Suprapubic skin (tissue), 4 donors: Measurements from ENCODE around the gene DGUOK. TPM values are rescaled to one million over a fixed set of nuclear protein-coding genes. Genes with fewer than 3 reads are reported as not detected.
"Not testable (repeated sequence)": the region's sequence is repeated elsewhere in the genome, so short reads cannot be mapped to it uniquely, and the experiment has no call there.

Experiments used
- DNase-seq, 2 donors: peaks; one replicate each; pipeline ENCODE4 v3.0.0-alpha.2; 2019; ENCODE audit warnings: low spot score in 2 of 2
- H3K27ac ChIP-seq: fragments of 200-600 bp; sonication (generic); one replicate; pipeline ENCODE4 v1.5.1; 2019
- H3K27me3 ChIP-seq: fragments of 200-600 bp; sonication (generic); one replicate; pipeline ENCODE4 v1.5.1; 2019
- H3K36me3 ChIP-seq: fragments of 200-600 bp; sonication (generic); one replicate; pipeline ENCODE4 v1.5.1; 2019
- H3K4me1 ChIP-seq: fragments of 200-600 bp; sonication (generic); one replicate; pipeline ENCODE4 v1.5.1; 2019
- H3K4me3 ChIP-seq: fragments of 200-600 bp; sonication (generic); one replicate; pipeline ENCODE4 v1.5.1; 2019; ENCODE audit warnings: mild to moderate bottlenecking
- H3K9me3 ChIP-seq: fragments of 200-600 bp; sonication (generic); one replicate; pipeline ENCODE4 v1.5.1; 2019
- EP300 ChIP-seq: sonication (generic); formaldehyde crosslinking; IDR thresholded peaks from one replicate; pipeline ENCODE4 v1.6.1; 2017; ENCODE audit warnings: antibody characterized with exemption
- POLR2A ChIP-seq, 2 donors: fragments of 450-650 bp; IDR thresholded peaks; one replicate each; pipeline ENCODE4 v1.6.1; 2017; ENCODE audit warnings: antibody characterized with exemption in 2 of 2, mild to moderate bottlenecking in 2 of 2, moderate library complexity in 2 of 2
- POLR2AphosphoS5 ChIP-seq, 3 donors: sonication (generic); formaldehyde crosslinking; IDR thresholded peaks; one replicate each; pipeline ENCODE4 v1.6.1; 2017; ENCODE audit warnings: antibody characterized with exemption in 3 of 3
- WGBS: methylation state at CpG from one replicate; pipeline ENCODE4 v1.1.5; 2018; 5-methylcytosine and 5-hydroxymethylcytosine counted together
- total RNA-seq, 4 donors: library from RNA; depleted of rRNA; stranded (reverse); fragments of >200 nt; gene quantifications; one replicate each; pipeline ENCODE4 v1.1.0, GENCODE V29; 2016
- TF ChIP-seq, protein P1 (sequence below), 2 donors: fragments of 200-600 bp in 1 of 2; fragments of 450-650 bp in 1 of 2; sonication (generic) in 1 of 2; IDR thresholded peaks; one replicate each; pipeline ENCODE4 v1.5.1; 2016 to 2019; ENCODE audit warnings: antibody characterized with exemption in 2 of 2, mild to moderate bottlenecking in 1 of 2, moderate library complexity in 1 of 2

Gene DGUOK
- 10 to 100 TPM; 26.2 to 74.9 (median 48.1) TPM for total RNA-seq

DNA sequence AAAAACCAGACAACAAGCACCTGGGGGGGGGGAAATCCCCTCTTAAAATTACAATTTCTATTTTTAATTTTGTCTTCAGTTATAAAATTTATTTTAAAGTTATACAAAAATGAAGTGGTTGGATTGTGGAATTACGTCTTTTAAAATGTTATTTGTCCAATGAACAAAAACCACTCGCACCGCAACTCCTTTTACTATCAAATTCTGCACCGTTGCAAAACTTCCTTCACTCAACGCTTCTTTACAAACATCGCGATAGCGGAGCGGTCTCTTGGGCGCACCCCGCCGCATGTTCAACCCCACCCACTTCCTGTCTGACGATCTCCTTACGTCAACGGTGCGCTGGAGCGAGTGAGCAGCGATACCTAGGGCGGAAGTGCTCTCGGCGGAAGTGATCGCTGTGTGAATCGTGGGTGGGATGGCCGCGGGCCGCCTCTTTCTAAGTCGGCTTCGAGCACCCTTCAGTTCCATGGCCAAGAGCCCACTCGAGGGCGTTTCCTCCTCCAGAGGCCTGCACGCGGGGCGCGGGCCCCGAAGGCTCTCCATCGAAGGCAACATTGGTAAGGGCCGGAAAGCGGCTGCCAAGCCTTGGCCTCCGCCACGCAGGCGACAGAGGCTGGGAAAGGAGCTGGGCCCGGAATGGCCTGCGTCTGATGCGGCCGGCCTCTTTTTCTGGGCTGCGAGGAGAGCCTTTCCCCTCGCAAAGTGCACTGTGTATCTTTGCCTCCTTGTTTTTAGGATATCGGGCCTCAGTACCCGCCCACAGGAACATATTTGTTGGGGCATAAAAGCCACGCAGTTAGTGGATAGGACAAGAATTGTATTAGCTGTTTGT is at the start of gene DGUOK:
DGUOK (plus strand) TSS at position 388 of the 835 bp plus-strand sequence; CDS start at position 419, 31 bp downstream.
- peaks cover 44% of the 10 kb centered on the region for H3K4me1 ChIP-seq

DNA sequence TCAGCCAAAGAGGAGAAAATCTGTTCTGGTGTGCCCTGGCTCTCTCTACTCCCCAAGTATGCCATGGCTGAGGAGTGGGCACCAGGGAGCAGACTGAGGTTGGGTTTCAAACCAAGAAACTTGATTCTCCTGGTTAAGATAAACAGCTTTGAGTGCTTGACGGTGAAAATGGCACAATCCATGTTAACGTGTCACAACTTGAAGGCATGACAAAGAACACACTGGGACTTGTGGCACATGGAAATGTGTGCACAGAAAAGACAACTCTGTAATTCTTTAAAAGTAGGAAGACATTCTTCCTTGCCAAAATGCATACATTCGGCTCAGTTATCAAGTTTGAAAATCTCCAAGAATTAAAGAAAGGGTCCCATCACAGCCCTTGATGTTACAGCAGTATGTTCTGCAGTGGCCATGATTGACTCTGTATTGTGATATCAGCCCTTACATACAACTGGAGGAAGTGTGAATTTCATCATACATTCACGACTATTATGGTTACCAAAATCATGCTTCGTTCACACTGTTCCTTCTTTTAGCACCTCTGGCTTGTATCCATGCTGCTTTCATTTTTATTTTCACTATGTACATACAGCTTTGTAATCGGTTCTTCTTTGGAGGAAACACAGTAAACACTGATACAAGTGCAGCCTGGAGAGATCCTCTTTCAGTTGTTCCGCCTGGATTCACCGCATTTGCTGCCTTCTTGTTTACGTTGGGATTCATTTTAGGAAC is 49.4 kb upstream of the DGUOK start:
- WGBS: 46% methylated on average over 9 of the region's 9 CpGs
- Histone ChIP-seq H3K9me3 (no peaks in the 10 kb centered on the region), H3K27ac (no peak overlapping the region), H3K4me1 (peaks cover 6% of the 10 kb centered on the region), H3K4me3 (no peak overlapping the region), H3K27me3 (no peaks in the 10 kb centered on the region), H3K36me3 (peaks cover 5% of the 10 kb centered on the region)
- DNase-seq: no peak
- no peak for TF ChIP-seq POLR2A (IDR thresholded peaks at IDR 0.05)
- TF ChIP-seq POLR2AphosphoS5 (IDR thresholded peaks at IDR 0.05): no peak
- TF ChIP-seq EP300: no peak
- TF ChIP-seq, protein P1, sequence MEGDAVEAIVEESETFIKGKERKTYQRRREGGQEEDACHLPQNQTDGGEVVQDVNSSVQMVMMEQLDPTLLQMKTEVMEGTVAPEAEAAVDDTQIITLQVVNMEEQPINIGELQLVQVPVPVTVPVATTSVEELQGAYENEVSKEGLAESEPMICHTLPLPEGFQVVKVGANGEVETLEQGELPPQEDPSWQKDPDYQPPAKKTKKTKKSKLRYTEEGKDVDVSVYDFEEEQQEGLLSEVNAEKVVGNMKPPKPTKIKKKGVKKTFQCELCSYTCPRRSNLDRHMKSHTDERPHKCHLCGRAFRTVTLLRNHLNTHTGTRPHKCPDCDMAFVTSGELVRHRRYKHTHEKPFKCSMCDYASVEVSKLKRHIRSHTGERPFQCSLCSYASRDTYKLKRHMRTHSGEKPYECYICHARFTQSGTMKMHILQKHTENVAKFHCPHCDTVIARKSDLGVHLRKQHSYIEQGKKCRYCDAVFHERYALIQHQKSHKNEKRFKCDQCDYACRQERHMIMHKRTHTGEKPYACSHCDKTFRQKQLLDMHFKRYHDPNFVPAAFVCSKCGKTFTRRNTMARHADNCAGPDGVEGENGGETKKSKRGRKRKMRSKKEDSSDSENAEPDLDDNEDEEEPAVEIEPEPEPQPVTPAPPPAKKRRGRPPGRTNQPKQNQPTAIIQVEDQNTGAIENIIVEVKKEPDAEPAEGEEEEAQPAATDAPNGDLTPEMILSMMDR (IDR thresholded peaks at IDR 0.05): no peak

More for the DNA sequence above, at the start of gene DGUOK:
- peak within 1 kb of the TSS; percentile 63 for H3K4me3 ChIP-seq
- peak within 1 kb of the TSS; percentile 90 for H3K27ac ChIP-seq
- no peaks in the 10 kb centered on the region for H3K36me3 ChIP-seq
- no peaks in the 10 kb centered on the region for H3K9me3 ChIP-seq
- 1% methylated on average over 33 of the region's 50 CpGs for WGBS
- TF ChIP-seq, protein P1 (IDR thresholded peaks at IDR 0.05): no peak
- TF ChIP-seq POLR2AphosphoS5 (IDR thresholded peaks at IDR 0.05): peak; percentile 95 to 97 (median 96)
- peak; percentile 57 to 96 for TF ChIP-seq POLR2A (IDR thresholded peaks at IDR 0.05)
- no peaks in the 10 kb centered on the region for H3K27me3 ChIP-seq
- peak; percentile 98 to 99 for DNase-seq

DNA sequence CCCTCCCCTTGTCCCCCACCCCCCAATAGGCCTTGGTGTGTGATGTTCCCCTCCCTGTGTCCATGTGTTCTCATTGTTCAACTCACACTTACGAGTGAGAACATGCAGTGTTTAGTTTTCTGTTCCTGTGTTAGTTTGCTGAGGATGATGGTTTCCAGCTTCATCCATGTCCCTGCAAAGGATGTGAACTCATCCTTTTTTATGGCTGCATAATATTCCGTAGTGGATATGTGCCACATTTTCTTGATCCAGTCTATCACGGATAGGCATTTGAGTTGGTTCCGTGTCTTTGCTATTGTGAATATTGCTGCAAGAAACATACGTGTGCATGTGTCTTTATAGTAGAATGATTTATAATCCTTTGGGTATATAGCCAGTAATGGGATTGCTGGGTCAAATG is 48.7 kb upstream of the DGUOK start:
- not testable (repeated sequence) for H3K9me3 ChIP-seq, H3K27ac ChIP-seq, H3K4me3 ChIP-seq, H3K27me3 ChIP-seq, H3K4me1 ChIP-seq, DNase-seq, H3K36me3 ChIP-seq
- 90% methylated on average over 5 of the region's 5 CpGs for WGBS

DNA sequence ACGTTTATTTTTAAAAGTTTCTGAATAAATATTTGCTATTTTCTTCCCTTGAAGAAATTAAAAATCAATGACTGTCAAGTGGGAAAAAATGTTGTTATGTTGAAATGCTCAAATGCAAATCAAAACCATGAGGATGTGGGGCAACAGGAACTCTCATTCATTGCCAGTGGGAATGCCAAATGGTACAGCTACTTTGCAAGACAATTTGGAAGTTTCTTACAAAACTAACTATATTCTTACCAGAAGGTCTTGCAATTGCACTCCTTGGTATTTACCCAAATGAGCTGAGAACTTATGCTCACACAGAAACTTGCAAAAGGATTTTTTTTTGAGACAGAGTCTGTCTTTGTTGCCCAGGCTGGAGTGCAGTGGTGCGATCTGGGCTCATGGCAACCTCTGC is 41.3 kb upstream of the DGUOK start:
- no peak overlapping the region for H3K4me3 ChIP-seq
- no peaks in the 10 kb centered on the region for H3K36me3 ChIP-seq
- no peaks in the 10 kb centered on the region for H3K27me3 ChIP-seq
- no peak overlapping the region for H3K27ac ChIP-seq
- TF ChIP-seq, protein P1 (IDR thresholded peaks at IDR 0.05): no peak
- TF ChIP-seq EP300 (no peak), POLR2A (IDR thresholded peaks at IDR 0.05) (no peak), POLR2AphosphoS5 (IDR thresholded peaks at IDR 0.05) (no peak)
- no peaks in the 10 kb centered on the region for H3K4me1 ChIP-seq
- no peak for DNase-seq
- WGBS: 50% methylated on average over 2 of the region's 2 CpGs
- H3K9me3 ChIP-seq: no peaks in the 10 kb centered on the region

DNA sequence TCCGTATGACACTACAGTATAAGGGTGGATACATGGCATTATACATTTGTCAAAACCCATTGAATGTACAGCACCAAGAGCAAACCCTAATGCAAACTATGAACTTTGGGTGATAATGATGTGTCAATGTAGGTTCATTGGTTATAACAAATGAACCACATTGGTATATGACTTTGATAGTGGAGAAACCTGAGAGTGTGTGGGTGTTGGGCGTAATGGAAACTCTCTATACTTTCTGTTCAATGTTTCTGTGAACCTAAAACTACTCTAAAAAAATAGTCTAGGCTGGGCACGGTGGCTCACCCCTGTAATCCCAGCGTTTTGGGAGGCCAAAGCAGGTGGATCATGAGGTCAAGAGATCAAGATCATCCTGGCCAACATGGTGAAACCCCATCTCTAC is 40.3 kb upstream of the DGUOK start:
- Histone ChIP-seq H3K27ac (no peak overlapping the region), H3K4me1 (no peaks in the 10 kb centered on the region), H3K36me3 (no peaks in the 10 kb centered on the region), H3K4me3 (no peak overlapping the region), H3K9me3 (no peaks in the 10 kb centered on the region), H3K27me3 (no peaks in the 10 kb centered on the region)
- WGBS: 85% methylated on average over 4 of the region's 4 CpGs
- no peak for DNase-seq
- TF ChIP-seq, protein P1 (IDR thresholded peaks at IDR 0.05): no peak
- no peak for TF ChIP-seq POLR2AphosphoS5 (IDR thresholded peaks at IDR 0.05)
- no peak for TF ChIP-seq POLR2A (IDR thresholded peaks at IDR 0.05)
- TF ChIP-seq EP300: no peak

DNA sequence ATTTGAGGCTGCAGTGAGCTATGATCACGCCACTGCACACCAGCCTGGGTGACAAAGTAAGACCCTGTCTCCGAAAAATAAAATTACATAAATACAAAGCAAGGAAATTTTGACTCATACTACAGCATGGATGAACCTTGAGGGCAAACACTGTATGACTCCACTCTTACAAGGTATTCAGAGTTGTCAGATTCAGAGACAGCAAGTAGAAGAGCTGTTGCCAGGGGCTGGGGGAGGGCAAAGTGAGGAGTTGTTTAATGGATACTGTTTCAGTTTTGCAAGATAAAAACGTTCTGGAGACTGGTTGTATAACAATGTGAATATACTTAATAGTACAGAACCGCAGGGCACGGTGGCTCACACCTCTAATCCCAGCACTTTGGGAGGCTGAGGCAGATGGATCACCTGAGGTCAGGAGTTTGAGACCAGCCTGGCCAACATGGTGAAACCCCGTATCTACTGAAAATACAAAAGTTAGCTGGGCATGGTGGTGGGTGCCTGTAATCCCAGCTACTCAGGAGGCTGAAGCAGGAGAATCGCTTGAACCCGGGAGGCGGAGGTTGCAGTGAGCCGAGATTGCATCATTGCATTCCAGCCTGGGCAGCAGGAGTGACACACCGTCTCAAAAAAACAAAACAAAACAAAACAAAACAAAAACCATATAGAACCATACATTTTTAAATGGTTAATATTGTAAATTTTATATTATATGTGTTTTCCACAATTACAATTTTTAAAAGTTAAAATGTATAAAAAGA is 38.9 kb upstream of the DGUOK start:
- 79% methylated on average over 11 of the region's 11 CpGs for WGBS
- H3K27me3 ChIP-seq, H3K27ac ChIP-seq, H3K4me1 ChIP-seq, H3K4me3 ChIP-seq, DNase-seq, H3K36me3 ChIP-seq, H3K9me3 ChIP-seq: not testable (repeated sequence)
